SK-N-SH treated with all-trans-retinoic acid at 6 μM for 48 hours (cell line): ENCODE data around the gene PVRIG.

Source experiments
- ATAC-seq: fragments of 200-7000 bp; cut with Tn5 transposase; 3 replicates; pipeline ENCODE4 v1.9.1; 2020; ENCODE audit warnings: mild to moderate bottlenecking, moderate library complexity
- ARNTL ChIP-seq: fragments of 450-650 bp; formaldehyde crosslinking; IDR thresholded peaks from 2 replicates; pipeline ENCODE4 v1.5.0; 2020; ENCODE audit warnings: low read depth, mild to moderate bottlenecking, moderate library complexity, borderline replicate concordance
- BACH2 ChIP-seq: fragments of 250-450 bp; sonication (Bioruptor Pico); IDR thresholded peaks from 2 replicates; pipeline ENCODE4 v1.9.0; 2021; ENCODE audit warnings: mild to moderate bottlenecking, borderline replicate concordance
- CREB5 ChIP-seq: fragments of 250-450 bp; sonication (Bioruptor Pico); IDR thresholded peaks from 2 replicates; pipeline ENCODE4 v1.5.1; 2020; ENCODE audit warnings: low read depth, mild to moderate bottlenecking, moderate library complexity
- CSDC2 ChIP-seq: fragments of 250-450 bp; sonication (Bioruptor Pico); IDR thresholded peaks from 2 replicates; pipeline ENCODE4 v1.5.0; 2020; ENCODE audit warnings: mild to moderate bottlenecking, moderate library complexity
- ESRRG ChIP-seq: fragments of 250-450 bp; sonication (Bioruptor Pico); IDR thresholded peaks from 2 replicates; pipeline ENCODE4 v1.6.1; 2021; ENCODE audit warnings: mild to moderate bottlenecking
- GLIS3 ChIP-seq: fragments of 250-450 bp; sonication (Bioruptor Pico); IDR thresholded peaks from 2 replicates; pipeline ENCODE4 v1.5.0; 2020; ENCODE audit warnings: mild to moderate bottlenecking, moderate library complexity
- ISL1 ChIP-seq: fragments of 250-450 bp; sonication (Bioruptor Pico); IDR thresholded peaks from 2 replicates; pipeline ENCODE4 v2.1.2; 2022; ENCODE audit warnings: mild to moderate bottlenecking, moderate library complexity
- OSR1 ChIP-seq: fragments of 250-450 bp; sonication (Bioruptor Pico); IDR thresholded peaks from 2 replicates; pipeline ENCODE4 v1.8.0; 2022; ENCODE audit warnings: moderate library complexity, mild to moderate bottlenecking, inconsistent platforms
- POU6F1 ChIP-seq: fragments of 250-450 bp; sonication (Bioruptor Pico); IDR thresholded peaks from 2 replicates; pipeline ENCODE4 v1.8.0; 2021; ENCODE audit warnings: low read depth, mild to moderate bottlenecking, moderate library complexity, borderline replicate concordance
- RARB ChIP-seq: fragments of 250-450 bp; sonication (Bioruptor Pico); IDR thresholded peaks from 2 replicates; pipeline ENCODE4 v1.8.0; 2021; ENCODE audit warnings: mild to moderate bottlenecking, moderate library complexity
- SNAI2 ChIP-seq: fragments of 250-450 bp; sonication (Bioruptor Pico); IDR thresholded peaks from 2 replicates; pipeline ENCODE4 v1.5.0; 2020; ENCODE audit warnings: mild to moderate bottlenecking, moderate library complexity
- TCF4 ChIP-seq: fragments of 250-450 bp; sonication (Bioruptor Pico); IDR thresholded peaks from 2 replicates; pipeline ENCODE4 v1.8.0; 2021; ENCODE audit warnings: mild to moderate bottlenecking, moderate library complexity, borderline replicate concordance
- TOX ChIP-seq: fragments of 250-450 bp; sonication (Bioruptor Pico); IDR thresholded peaks from 2 replicates; pipeline ENCODE4 v1.8.0; 2021; ENCODE audit warnings: mild to moderate bottlenecking, moderate library complexity, borderline replicate concordance
- TSHZ2 ChIP-seq: fragments of 250-450 bp; sonication (Bioruptor Pico); IDR thresholded peaks from 2 replicates; pipeline ENCODE4 v1.5.0; 2020; ENCODE audit warnings: mild to moderate bottlenecking, moderate library complexity
- ZC3H10 ChIP-seq: fragments of 250-450 bp; sonication (Bioruptor Pico); IDR thresholded peaks from 2 replicates; pipeline ENCODE4 v1.5.1; 2021; ENCODE audit warnings: mild to moderate bottlenecking, moderate library complexity
- ZFP3 ChIP-seq: fragments of 250-450 bp; sonication (Bioruptor Pico); IDR thresholded peaks from 2 replicates; pipeline ENCODE4 v1.5.0; 2020; ENCODE audit warnings: mild to moderate bottlenecking, moderate library complexity
- ZFP30 ChIP-seq: fragments of 450-650 bp; formaldehyde crosslinking; IDR thresholded peaks from 2 replicates; pipeline ENCODE4 v1.5.0; 2022; ENCODE audit warnings: mild to moderate bottlenecking, moderate library complexity
- ZNF565 ChIP-seq: fragments of 450-650 bp; formaldehyde crosslinking; conservative IDR thresholded peaks from 2 replicates; pipeline ENCODE4 v1.5.0; 2020; ENCODE audit warnings: low read depth, mild to moderate bottlenecking, moderate library complexity
- ZNF70 ChIP-seq: fragments of 450-650 bp; formaldehyde crosslinking; IDR thresholded peaks from 2 replicates; pipeline ENCODE4 v1.5.0; 2020; ENCODE audit warnings: mild to moderate bottlenecking, moderate library complexity
- ZNF8 ChIP-seq: fragments of 450-650 bp; formaldehyde crosslinking; IDR thresholded peaks from 2 replicates; pipeline ENCODE4 v1.5.0; 2020; ENCODE audit warnings: mild to moderate bottlenecking, moderate library complexity

Gene PVRIG

GRCh38 chr7:100173806-100174495 lies 45.8 kb upstream of the PVRIG start:
- no peak for ATAC-seq
- TF ChIP-seq ZNF70 (CRISPR knock-in tag) (no peak), OSR1 (no peak), ISL1 (CRISPR knock-in tag) (no peak), GLIS3 (CRISPR knock-in tag) (no peak), SNAI2 (CRISPR knock-in tag) (no peak), TOX (CRISPR knock-in tag) (no peak), ZFP30 (CRISPR knock-in tag) (no peak), ZNF565 (CRISPR knock-in tag) (no peak), CSDC2 (CRISPR knock-in tag) (no peak), RARB (no peak), ZC3H10 (CRISPR knock-in tag) (no peak), ESRRG (CRISPR knock-in tag) (no peak), TSHZ2 (CRISPR knock-in tag) (no peak), TCF4 (CRISPR knock-in tag) (no peak)
- TF ChIP-seq, all 23 proteins: peak for 0

- TF ChIP-seq SNAI2 (CRISPR knock-in tag): no peak
- TF ChIP-seq, all 23 proteins: peak for 0
- no peak for ATAC-seq
These were observed 45.2 kb upstream of the PVRIG start for GRCh38 chr7:100174582-100174981.

- no peak for TF ChIP-seq OSR1
- no peak for TF ChIP-seq RARB
- TF ChIP-seq POU6F1 (CRISPR knock-in tag): no peak
- no peak for TF ChIP-seq ARNTL (CRISPR knock-in tag)
- no peak for TF ChIP-seq BACH2 (CRISPR knock-in tag)
- no peak for TF ChIP-seq ZNF565 (CRISPR knock-in tag)
- TF ChIP-seq TSHZ2 (CRISPR knock-in tag): no peak
- TF ChIP-seq TCF4 (CRISPR knock-in tag): no peak
- no peak for TF ChIP-seq ZNF8 (CRISPR knock-in tag)
- TF ChIP-seq CSDC2 (CRISPR knock-in tag): no peak
- TF ChIP-seq, all 23 proteins: peak for 0
- ATAC-seq: no peak
These were observed 44.3 kb upstream of the PVRIG start for GRCh38 chr7:100175296-100175935.

- no peak for TF ChIP-seq ZFP3 (CRISPR knock-in tag)
- TF ChIP-seq TCF4 (CRISPR knock-in tag): no peak
- TF ChIP-seq ARNTL (CRISPR knock-in tag): no peak
- no peak for TF ChIP-seq CREB5 (CRISPR knock-in tag)
- no peak for ATAC-seq
These were observed 43.4 kb upstream of the PVRIG start for GRCh38 chr7:100176096-100177044.
